NCI-H1694 treated with DMSO at 0.1 percent for 48 hours (cell line): ENCODE measurements around the gene SLX9.

Experiments
- DNase-seq: peaks from one replicate; lab custom pipeline; 2025; lab: John Stamatoyannopoulos, UW

The SLX9 gene

DNA sequence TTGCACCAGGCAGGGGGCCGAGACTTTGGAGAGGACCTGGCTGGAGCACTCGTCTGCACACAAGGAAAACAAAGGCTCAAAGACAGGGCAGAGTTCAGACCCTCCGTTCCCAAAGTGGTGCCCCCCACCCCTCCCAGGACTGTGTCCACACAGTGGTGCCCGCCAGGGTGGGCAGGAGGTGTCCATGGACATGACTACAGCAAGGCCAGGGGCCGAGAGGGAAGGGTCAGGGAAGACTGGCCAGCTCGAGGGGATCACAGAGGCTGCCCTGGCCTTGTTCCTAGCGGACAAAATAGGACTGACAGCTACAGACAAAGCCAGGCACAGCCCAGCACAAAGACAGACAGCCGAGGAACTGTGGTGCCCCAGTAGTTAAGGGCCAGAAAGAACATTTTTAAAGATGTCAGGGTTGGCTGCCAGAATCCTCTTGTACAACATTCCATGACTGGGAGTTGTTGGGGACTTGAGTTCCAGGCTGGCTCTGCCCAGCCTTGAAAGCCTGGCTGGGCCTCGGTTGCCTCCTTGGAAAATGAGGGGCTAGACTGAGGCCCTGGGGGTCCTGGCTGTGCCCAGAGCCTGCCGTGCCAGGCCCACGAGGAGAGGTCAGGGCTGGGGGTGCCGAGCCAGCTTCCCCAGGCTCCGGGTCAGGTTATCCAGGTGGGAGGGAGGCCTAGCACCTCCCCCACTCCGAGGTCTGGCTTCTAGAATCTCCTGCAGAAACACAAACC lies 63.7 kb downstream of the SLX9 start:
- DNase-seq, result no peak

DNA sequence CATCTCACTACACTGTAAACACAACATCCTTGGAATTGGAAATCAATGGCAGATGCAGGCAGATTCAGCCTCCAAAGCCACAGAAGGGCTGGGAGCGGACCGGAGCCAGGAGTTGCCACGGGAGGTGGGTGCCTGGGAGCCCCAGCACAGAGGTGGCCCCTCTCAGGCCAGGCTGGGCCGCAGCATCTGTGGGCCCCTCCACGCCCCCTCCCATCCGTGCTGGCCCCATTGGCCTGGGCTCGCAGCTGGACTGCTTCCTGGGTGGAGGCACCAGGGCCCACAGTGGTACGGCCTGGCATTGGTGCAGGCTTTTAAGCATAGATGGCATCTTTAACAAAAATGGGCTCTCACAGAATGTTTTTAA lies 64.2 kb downstream of the SLX9 start:
- no peak for DNase-seq

DNA sequence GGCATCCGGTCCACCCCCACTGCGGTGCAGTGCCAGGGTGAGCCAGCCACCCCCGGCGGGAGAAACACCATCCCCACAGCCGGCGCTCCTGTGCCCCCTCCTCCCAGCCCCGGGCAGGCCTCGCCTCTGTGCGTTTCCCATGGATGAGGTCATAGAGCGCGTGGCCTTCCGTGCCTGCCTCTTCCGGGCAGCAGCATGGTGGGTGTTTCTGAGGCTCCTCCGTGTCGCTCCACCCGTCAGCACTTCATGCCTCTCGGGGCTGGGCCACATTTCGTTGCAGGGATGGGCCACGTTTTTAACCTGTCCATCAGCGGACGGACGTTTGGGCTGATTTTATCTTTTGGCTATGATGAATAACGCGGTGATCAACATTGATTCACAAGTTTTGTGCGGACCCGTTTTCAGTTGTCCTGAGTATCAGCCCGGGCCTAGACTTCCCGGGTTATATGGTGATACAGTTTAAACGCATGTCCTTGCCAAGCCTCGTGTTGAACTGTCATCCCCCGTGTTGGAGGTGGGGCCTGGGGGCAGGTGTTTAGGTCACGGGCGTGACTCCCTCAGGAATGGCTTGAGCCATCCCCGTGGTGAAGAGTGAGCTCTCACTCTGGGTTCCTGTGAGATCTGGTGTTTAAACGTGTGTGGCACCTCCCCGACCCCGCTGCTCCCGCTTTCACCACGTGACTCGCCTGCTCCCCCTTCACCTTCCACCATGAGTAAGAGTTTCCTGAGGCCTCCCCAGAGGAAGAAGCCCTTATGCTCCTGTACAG lies 64.8 kb downstream of the SLX9 start:
- no peak for DNase-seq

DNA sequence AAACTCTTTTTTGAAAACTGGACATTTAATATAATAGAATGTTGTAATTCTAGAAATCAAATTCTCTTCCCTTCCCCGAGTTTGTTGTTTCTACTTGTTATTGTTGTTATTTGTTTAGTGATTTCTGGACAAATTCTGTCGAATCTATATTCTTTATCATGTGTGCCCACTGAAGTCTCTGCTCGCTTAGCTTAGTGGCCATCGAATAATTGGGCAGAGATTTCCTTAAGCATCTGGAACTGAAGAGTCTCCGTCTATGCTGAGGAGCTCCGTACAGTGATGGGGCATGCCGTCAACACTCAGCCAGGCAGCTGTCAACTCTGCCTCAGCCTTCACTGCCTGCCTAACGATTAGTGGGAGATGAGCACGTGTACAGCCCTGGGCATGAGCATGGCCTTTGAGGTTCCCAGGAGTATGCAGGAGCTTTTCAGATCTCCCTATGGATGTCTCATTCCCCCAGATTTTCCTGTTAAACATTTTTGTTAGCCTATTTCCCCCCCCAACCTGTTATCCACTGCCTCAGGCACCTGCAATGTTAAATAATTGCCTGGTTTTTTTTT lies 66.8 kb downstream of the SLX9 start:
- DNase-seq, result no peak

DNA sequence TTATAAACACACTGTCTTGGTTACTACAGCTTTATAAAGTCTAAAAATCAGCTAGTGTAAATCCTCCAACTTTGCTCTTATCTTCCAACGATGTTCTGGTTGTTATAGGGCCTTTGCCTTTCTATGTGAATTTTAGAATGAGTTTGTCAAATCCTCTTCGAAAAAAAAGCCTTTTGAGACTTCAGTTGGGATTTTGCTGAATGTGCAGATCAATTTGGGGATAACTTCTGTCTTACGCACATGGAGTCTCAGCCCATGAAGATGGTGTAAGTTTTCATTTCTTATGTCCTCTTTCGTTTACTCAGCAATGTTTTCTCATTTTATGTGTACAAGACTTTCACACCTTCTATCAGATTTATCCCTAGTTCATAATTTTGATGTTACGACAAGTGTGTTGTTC lies 69.8 kb downstream of the SLX9 start:
- no peak for DNase-seq

DNA sequence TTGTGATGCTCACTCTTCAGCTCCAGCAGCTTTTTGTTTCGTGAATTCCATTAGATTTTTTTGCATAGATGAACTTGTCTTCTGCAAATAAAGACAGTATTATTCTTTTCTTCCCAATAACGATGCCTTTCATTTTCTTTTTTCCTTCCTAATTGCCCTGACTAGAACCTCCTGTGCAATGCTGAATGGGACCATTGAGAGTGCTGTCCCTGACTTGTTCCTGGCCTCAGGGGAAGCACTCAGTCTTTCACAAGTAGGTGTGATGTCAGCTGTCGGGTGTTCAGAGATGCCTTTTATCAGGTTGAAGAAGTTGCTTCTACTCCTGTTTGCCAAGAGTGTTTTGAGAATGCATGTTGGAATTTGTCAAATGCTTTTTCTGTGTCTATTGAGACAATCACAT lies 70.3 kb downstream of the SLX9 start:
- no peak for DNase-seq

DNA sequence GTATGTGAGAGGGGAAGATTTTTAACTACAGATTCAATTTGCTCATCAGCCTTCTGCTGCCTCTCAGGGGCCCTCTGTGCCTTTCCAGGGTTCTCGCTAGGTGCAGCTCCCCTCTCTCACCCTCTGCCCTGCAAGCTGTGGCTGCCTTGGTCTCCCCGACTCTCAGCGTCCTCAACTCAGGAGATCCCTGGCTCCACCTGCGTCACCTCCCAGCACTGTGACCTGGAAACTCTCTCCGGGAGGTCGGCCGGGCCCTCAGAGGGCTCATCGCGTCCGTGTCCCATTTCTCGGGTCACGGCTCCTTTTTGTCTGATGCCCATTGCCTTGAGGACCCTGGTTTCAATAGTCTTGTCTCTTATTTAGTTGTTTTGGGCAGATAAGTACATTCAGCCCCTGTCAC lies 71.0 kb downstream of the SLX9 start:
- no peak for DNase-seq

DNA sequence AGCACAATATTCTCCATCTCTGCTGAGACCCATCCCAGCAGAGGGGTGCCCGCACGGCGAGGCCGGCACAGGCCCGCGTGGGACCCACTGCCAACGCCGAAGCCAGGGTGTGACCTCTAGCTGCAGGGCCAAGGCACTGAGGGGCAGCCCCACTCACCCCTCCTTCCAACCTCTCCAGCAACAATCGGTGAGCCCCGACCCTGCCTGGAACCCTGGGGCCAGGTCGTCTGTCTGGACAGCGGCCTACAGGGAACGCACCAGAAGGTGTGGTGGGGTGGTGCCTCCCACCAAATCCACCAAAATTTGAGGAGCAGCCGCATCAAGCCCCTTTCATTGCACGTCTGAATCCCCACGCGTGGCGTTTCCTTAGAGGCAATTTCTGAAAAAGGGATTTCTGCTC lies 71.6 kb downstream of the SLX9 start:
- DNase-seq, result no peak

DNA sequence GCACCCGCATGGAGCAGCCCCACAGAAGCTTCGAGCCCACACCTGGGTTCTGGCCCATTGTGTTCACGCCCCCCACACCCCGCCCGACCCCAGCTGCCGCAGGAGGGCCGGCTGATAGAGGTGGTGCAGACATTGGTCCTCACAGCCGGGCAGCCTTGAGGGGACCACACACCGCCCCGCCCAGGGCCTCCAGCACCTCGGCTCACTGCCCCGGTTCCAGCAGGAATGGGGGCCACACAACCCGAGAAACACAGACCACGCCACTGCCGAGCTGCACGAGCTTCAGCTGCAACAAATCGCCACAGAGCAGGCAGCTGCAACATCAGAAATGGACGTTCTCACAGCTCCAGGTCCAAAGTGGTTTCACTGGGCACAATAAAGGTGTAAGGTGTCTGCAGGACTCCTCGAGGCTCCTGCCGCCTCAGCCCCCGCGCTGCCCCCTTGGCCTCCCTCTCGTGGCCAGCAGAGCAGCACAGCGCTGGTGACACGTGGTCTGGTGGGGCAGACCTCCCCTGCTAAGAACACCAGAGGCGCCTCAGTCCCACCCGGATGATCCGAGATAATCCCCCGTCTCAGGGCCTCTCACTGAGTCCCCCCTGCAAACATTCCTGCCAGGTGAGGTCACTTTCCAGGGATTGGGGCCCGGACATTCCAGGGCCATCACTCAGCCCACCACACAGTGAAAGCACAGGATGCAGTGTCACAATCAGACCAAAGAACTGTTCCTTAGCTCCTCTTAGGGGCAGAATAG lies 72.3 kb downstream of the SLX9 start:
- DNase-seq, result no peak

DNA sequence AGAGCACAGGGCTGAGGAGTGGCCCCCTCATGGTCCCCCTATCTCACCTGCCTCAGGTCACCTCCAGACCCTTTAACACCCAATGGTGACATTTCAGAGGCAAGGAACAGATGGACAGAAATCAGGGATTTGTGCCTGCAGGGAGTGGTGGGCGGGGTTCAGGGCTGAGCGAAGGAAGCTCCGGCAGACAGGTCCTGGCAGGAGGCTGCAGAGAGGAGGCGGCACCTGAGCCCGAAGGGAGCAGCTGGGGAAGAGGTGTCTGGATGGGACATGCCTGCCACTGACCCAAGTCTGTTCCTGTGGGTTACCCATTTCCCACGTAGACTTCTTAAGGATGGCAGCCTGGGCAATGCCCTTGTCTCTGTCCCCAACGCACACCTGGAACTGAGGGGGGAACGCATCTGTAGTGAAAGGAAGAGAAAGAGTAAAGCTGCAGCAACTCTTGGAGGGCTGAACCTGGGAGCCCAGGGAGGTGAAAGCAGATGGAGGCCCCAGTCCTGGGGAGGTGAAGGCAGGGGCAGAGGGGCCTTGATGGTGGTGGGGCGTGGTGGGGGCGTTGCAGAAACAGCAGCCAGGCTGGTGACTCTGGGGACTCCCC lies 72.9 kb downstream of the SLX9 start:
- no peak for DNase-seq

DNA sequence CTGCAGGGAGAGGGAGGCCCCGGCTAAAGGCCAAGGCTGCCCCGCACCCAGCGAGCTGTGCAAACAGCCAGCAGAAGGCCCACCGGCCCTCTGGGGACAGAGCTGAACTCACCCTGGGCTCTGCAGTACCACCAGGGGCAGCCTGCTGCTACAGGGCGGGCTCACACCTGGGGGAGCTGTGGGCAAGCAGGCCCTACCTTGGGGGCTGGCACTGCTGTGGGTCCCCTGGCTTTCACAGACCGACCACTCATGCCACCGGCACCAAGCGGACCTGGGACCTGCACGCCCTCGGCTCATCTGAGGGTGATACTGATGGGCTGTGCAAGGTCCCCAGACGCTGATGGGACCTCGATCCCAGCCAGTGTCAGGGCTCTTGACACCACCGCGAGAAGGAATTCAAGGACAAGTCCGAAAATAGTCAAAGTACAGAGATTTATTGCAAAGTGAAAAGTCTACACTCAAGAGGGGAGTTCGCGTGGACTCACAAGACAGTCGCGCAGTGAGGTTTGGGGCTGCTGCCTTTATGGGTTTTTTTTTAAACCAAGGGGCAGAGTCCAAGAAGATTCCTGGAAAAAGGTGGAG lies 73.5 kb downstream of the SLX9 start:
- no peak for DNase-seq

DNA sequence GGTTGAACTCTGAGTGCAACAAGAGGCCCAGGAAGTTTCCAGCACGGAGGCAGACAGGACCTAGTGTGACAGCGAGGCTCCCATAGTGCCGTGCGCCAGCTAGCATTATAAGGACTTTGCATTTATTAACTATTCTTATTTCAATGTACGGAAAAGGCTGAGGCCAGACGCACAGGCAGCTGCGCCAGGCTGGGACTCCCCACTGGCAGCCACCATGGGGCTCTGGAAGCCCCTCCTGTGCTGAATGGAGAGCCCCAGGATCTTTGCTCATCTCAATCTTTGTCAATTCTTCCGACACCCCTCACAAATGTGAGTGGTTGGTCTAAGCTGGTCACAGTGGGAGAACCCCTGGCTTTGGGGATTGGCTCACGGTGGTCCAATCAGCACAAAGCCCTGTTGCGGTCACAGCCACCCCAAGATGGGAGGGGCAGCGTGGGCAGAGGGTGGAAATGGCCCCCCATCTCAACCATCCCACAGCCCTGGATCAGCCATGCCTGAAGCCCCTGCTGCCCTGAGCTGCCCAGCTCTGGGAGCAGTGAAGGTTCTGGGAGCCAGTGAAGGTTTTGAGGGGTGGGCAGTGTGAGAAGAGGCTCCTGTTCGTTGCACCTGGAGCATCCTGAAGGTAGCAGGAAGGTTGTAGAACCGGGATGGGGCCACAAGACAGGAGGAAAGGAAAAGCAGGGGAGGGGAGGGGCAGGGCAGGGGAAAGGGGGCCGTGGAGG lies 75.1 kb downstream of the SLX9 start:
- DNase-seq, result no peak

DNA sequence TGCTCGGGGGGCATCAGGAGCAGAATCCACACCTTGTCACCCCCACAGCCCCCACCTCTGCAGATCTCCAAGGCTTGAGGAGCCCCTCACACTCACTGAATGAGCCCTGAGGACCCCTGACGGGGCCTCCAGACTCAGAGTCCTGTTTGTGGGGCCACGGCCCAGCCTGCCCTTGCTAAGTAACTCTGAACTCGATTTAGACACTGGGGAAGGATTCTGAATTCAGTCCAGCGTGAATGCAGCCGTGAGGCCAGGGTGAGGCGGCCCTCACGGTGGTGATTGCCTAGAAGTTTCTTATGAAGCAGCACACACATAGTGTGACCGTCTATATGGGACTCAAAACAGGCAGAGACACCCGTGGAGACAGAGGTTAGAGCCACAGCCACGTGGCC lies 75.6 kb downstream of the SLX9 start:
- DNase-seq, result no peak

DNA sequence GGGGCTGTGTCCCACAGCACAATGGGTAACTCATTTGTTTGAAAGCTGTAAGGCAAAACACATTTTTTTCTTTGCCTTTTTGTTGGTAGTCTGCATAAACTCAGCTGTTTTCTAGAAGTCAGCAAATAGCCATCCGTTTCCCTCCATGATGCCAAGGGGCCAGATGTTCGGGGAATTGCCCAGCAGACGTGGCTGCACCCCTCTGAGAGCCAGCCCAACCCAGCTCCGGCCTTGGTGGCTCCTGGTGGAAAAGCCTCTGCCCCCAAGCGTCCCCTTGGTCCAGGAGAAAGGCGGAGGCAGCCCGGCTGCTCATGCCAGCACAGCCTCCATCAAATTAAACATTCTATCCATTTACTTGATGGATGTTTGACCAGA lies 76.2 kb downstream of the SLX9 start:
- no peak for DNase-seq

DNA sequence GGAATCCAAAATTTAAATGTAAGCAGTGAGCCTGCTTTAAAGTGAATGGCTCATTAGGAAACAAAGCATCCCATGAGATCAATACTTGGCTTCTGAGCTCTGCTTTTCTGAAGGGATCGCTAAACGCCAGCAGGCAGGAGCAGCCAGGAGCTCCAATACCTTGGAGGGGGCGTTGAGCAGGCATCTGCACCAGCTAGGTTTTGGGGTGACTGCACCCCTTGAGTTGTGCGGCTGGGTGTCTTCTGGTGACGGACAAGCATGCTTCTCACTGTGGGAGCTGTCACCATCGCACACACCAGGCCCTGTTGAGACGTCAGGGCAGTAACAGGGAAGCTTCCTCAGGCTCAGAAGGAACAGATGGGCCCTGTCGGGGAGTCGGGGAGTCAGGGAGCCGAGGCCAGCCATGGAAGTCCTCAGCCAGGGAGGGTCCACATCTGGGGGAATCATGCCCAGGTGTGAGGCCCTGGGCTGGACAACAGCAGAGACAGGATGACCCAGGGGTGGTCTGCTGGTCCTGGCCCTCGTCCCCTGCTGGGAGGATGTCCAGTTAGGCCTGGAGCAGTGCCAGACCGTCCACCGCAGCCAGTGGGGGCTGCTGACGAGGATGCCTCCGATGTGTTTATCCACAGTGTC lies 76.7 kb downstream of the SLX9 start:
- DNase-seq, result no peak

DNA sequence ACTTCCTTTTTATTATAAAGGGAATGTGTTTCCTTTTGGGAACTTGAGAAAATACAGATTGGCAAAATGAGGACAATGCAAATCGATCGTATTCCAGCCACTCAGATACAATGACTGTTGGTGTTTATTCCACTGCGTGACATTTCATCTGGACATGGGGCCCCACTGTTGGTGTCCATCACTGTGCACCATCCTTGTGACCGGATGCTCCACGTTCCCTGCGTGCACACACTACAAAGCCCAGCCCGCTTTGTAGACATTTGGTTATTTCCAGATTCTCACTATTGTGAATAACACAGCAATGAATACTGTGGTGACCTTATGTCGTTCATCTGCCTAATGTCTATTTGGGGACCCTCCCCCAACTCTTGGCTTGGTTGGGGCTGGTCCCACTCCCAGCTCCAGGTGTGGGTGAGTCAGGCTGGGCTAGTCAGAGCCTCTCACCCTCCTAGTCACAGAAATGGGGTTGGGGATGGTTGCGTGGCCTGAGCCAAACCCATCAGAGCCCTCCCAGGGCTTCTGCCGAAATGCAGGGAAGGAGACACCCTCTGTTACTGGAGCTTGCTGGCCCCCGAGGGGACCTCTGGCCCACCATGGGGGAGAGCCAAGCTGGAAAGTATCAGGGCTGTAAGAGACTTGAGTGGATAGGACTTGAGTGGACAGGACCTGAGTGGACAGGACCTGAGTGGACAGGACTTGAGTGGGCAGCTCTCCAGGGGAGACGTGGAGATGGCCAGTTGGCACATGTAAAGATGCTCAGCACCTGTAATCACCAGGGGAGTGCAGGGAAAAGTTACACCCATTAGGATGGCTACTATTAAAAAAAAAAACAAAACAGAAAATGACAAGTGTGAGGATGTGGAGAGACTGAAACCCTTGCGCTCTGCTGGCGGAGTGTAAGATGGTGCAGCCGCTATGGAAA lies 77.5 kb downstream of the SLX9 start:
- DNase-seq, result no peak

DNA sequence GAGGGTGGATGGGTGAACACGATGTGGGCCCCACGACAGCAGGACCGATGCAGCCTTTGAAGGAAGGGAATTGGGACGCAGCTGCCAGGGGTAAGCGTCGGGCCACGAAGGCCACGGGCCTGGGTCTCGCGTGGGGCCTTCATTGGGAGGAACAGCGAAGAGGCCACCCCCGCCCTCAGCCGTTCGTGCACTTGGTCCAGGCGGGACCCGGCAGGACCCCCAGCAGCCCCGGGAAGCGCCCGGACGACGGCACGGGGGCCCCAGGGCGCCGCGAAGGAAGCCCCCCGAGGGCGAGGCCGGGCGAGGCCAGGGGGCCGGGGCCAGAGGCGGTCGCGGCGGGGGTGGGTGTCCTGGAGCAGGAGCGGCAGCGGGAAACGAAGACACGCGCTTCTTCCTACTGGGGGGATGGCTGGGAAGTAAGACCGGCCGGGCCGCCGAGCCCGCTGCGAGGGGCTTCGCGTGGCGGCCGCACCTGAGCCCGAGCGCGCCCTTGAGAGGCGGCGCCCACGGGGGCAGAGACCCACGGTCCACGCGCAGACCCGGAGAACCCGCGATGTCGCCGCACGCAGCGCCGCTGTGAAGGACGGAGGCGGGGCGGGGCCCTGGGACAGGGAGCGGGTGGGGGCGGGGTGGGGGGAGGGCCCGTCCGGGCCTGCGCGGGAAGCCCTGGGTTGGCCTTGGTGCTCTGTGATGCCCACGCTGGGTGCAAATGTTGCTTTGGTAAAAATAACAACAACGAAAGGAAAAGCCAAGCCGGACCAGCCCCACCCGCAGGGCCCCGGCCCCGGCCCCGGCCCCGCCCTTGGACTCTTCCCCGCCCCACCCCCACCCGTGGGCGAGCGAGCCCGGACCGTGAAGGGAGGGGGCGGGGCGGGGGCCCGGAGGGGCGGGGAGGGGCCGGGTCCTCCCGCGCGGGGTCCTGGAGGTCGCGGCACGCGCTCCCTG lies 78.6 kb downstream of the SLX9 start:
- no peak for DNase-seq

DNA sequence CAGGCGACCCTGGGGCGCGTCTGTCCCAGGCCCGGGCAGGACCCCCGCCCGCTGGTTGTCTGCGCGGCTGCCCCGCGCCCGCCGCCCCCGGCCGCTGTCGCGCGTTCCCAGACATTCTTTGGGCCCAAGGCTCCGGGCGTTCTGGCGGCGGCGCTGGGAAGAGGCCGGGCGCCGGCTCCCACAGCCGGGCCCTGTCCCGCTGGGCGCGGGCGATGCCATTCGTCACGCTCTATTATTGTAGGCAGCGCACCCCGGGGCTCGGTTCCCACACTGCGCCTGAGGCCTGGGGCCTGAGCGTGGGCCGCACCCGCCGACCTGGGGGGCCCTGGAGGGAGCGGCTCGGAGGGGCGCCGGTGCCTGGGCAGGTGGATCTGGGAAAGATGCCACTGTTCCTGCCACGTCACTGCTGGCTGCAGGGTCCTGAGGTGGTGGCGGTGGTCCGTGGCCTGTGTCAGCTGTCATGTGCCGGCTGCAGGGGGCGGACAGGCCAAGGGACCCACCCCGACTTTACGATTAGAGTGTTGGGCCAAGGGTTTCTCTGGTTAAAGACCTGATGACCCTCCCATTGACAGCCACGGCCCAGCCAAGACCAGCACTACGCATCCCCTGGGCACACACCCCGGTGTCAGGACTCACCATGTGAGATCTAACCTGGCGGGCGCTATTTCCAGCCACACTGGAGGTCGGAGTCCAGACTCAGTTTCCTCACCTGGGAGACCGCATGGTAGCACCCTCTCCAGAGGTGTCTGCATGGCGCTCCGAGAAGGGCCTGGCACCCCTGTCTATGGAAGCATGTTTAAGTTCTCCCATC lies 79.5 kb downstream of the SLX9 start:
- no peak for DNase-seq
